HG03280 (cell line): Measurements from ENCODE around the gene SLC25A41.
"Not testable (repeated sequence)": the region's sequence is repeated elsewhere in the genome, so short reads cannot be mapped to it uniquely, and the experiment has no call there.

ENCODE experiments used
- ATAC-seq: cut with Tn5 transposase; IDR thresholded peaks from one replicate; pipeline ENCODE4 v1.9.1; 2021; ENCODE audit warnings: mild to moderate bottlenecking, moderate library complexity; ENCODE audit not compliant: unreplicated experiment

Gene SLC25A41

DNA sequence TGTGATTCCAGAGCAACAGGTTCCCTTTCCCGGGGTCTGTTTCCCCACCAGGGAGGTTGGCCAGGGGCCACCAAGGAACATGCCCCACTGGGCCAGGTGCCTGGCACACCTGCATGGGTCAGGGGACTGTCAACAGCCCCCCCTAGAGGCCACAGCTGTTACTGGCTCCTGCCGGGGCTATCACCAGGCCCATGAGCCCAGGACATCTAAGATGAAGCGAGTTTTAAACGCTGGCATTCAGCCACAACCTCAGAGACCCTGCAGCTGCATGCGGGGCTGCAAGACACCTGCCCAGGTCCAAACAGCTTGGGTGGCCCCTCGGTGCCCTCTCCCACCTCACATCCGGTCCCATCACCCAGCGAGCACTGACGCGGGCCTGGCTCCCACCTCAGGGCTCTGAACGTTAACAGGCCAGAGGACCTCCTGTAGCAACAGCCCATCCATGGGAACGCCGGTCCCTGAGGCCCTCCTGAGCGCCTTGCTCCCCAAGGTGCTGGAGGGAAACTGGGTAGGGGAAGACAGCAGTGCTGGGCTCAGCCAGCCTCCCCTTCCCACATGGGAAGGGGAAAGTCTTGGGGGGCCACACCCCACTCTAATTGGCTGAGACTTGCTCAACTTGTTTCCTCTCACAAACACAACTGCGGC lies 21.0 kb downstream of the SLC25A41 start:
- no peak for ATAC-seq

DNA sequence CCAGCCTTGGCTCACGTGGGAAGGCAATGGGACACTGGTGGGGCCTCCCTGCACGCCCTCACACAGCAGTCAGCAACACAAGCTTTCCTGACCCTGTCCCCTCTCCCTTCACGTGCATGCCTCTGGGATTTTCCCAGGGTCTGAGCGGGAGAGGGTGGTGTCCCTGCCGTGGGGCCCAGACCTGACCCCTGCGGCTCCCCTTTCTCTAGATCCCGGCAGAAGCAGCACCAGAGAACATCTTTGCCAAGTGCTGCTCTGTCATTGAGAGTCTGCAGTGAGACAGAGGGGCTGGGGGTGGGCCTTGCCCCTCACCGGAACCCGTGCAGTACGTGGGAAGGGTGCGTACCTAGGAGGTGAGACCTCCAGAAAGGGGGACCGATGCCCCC lies 21.5 kb downstream of the SLC25A41 start:
- ATAC-seq, result no peak

DNA sequence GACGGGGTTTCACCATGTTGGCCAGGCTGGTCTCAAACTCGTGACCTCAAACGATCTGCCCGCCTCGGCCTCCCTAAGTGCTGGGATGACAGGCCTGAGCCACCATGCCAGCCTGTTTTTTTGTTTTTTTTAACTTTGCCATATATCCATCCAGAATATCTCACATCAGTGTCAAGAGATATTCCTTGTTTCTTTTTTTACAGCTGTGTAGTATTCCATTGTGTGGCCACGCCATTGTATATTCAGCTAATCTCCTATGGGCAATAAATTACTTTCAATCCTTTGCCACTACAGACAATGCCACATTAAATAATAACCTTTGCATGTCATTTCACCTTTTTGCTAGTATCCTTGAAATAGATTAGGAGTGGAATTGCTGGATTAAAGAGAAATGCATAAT lies 24.2 kb downstream of the SLC25A41 start:
- no peak for ATAC-seq

DNA sequence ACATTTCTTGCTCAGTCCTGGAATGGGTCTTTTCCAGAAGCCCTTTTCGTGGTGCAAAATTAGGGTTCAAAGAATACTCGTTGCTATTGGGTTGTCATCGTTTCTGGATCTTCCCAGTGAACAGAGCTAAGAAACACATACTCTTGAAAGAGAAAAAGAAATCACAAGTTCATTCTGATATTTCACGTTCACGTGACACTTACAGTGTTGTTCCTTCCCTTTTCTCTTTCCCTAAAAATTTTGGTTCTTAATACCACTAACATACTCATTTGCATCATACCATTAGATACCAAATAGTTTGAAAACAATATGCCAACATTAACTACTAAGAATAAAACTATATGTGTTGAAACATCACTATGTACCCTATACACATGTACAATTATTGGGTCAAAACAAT lies 27.2 kb downstream of the SLC25A41 start:
- ATAC-seq, result no peak

DNA sequence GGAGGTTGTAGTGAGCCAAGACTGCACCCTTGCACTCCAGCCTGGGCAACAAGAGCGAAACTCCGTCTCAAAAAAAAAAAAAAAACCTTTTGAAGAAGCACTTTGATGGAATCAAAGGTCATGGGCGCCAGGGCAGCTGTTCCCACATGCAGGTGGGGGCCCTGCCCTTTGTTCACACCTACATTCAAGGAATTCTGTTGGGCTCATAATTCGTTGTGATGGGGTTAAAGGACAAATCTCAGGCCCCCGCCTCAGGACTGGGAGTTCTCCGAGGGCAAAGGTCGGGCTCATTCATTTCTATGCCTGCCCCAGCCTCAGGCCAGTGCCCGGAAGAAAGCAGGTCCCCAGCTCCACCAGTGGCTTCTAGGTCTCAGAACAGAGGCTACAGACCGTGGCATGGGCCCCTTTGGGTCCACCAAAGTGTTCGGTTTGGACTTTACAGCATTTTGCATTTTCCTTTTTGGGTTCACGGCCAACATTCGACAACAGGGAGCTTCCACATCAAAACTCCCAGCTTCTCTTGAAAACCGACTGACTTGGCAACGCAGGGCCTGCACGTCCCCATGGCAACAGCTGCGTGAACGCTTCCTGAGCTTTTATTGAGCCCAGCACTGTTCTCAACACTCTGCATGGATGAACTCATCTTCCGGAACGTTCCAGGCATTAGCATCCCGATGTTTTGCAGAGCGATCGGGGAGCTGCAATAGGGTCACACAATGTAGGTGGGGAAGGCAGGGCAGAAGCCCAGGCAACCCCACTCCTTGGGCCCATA lies 30.5 kb downstream of the SLC25A41 start:
- ATAC-seq, result no peak

DNA sequence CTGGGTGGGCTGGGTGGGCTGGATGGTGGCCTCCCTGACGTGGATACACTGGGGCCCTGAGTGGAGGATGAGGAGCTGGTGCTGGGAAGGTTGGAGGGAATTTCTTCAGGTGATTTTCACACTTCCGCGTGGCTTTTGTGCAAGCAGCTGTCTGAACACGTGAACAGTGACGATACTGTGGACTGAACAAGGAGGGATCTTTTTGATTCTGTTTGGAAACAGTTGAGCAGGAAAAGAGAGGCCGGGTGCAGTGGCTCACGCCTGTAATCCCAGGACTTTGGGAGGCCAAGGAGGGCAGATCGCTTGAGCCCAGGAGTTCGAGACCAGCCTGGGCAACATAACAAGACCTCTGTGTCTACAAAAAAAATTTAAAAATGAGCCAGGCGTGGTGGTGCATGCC lies 31.5 kb downstream of the SLC25A41 start:
- ATAC-seq, result no peak

DNA sequence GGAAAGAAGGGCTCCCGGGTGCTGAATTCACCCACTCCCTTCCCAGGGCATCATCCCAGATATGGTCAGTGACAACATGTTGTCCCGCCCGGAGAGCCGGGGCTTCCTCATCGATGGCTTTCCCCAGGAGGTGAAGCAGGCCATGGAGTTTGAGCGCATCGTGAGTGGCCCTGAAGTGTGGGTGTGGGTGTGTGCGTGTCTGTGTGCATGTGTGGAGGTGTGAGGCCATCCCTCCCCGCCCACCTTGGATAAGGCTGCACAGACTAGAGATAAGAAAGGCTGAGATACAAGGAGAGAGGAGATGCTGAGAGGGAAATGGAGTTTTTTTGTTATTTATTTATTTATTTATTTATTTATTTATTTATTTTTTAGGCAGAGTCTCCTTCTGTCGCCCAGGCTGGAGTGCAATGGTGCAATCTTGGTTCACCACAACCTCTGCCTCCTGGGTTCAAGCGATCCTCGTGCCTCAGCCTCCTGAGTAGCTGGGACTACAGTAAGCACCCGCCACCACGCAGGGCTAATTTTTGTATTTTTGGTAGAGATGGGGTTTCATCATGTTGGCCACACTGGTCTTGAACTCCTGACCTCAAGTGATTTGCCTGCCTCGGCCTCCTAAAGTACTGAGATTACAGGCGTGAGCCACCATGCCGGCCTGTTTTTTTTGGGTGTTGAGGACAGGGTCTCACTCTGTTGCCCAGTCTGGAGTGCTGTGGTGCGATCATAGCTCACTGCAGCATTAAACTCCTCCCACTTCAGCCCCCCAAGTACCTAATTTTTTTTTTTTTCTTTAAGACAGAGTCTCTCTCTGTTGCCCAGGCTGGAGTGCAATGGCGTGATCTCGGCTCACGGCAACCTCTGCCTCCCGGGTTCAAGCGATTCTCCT lies 33.3 kb downstream of the SLC25A41 start:
- not testable (repeated sequence) for ATAC-seq

DNA sequence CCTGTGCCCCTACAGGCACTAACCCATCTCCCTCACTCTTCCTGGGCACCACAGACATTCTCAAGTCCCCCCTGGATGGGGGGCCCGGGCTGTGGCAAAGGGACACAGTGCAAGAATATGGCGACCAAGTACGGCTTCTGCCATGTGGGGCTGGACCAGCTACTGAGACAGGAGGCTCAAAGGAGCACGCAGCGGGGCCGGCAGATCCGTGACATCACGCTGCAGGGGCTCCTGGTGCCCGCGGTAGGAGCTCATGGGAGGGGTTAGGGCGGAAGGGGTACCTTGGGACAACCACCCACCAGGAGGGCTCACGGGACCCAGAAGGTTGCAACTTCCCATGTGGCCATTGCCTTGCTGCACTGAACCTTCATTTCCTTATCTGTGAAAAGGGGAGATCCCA lies 37.3 kb downstream of the SLC25A41 start:
- no peak for ATAC-seq

DNA sequence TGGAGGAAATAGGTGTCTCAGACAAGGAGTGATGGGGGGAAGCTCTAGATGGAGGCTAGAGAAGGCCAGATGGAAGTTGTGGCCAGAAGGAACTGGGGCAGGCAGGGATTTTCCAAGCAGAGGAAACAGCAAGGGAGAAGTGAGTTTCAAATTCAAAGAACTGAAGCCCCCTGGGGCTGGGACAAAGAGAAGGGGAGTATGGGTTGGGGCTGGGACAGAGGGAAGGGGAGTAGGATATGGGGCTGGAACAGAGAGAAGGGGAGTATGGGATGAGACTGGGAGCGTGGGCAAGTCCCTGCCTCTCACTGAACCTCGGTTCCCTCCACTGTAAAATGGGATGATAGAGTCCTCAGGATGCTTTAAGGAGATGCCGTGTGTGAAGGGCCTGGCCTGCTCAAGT lies 38.7 kb downstream of the SLC25A41 start:
- ATAC-seq, result no peak

DNA sequence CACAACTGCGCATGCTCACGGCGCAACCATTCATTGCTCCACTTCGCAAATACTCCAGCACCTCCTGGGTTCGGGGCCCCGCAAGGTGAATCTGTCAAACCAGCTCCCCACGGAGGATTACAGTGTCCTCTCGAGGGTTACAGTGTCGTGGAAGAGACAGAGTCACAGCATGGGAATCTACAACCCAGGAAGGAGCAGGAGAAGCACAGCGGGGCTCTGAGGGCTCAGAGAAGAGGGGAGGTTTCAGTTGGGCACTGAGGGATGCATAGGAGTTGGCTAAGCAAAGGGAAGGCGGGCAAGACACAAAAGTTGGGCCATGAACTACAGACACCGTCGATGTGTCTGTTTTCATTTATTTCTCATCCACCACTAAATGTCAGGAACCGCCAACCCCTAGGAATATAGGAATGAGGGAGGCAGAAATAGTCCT lies 39.6 kb downstream of the SLC25A41 start:
- ATAC-seq, result no peak

DNA sequence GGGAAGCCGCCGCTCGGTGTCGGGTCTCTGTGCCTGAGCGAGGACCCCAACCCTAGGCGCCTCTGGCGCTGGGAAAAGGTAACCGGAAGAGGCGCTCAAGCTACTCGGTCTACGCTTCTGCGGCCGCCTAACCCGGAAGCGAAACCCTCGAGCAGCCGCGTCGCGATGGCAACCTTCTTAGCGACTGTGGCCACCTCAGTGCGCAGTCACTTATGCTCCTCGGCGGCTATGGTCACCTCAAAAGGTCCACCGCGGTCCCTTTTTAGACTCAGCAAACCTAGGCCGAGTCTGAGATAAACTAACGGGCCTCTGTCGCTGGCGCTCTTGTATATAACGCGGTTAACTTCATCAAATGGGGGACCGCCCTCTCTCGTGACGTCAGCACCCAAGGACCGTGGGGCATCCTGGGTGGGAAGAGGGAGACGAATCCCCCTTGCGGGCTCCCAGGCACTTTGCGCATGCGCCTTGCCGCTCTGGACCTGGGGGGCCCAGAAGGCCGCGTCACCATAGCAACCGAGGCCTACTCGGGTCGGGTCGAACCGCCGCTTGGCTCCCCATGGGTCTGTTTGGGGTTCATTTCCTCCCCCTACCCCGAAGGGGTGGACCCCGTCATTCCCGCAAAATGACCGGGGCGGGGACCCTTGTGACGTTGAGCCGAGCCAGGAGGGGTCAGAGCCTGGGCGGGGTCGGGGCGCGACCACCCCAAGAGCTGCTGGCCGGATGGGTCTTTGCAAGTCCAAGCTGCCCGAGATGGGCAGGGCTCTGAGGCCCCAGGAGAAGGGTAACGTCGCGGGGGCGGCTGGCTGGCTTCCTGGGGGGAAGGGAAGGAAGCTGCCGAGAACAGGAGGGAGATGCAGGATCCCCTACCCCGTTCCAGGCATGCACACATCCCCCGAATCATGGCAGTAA lies 40.2 kb downstream of the SLC25A41 start, which contains the start of gene GTF2F1:
Gene GTF2F1, minus strand, starts transcription at position 91 of the 909 bp plus-strand sequence. CDS start 169 bp downstream, outside the sequence.
- ATAC-seq, result peak; percentile 86

DNA sequence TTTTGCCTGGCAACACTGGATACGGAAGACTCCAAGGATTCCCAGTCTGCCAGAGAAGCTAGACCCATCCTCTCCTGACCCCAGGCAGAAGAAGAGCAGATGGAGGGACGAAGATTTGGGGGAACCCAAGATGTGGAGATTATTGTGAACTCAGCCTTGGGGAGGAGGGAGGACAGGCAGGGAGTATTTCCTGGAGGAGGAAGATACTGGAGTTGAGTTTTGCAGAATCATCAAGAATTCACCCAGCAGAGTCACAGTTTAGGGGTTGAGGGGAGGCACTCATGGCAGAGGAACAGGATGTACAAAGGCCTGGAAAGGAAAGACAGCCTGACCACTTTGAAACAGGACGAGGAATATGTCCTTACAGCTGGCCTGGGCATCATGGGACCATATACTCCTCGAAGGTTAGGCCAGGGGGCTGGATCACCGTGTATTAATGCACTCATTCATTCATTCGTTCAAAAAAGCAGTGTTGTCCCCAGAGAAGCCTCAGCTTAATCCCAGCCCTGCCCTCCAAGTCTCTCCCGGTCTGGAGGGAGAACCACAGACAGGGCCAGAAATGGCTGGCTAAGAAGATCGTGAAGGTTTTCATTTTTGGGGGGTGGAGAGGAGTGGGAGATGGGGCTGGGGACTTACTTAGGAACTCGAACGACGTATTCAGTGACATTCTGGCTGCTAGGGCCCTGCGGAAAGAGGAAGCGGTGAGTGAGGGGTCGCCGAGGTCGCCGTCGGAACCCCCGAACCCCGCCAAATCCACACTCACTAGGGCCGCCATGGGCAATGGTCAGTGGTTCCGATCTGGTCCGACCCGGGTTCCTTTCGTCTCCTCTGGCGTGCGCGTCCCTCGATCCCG lies 41.1 kb downstream of the SLC25A41 start:
- ATAC-seq, result peak; percentile 3

DNA sequence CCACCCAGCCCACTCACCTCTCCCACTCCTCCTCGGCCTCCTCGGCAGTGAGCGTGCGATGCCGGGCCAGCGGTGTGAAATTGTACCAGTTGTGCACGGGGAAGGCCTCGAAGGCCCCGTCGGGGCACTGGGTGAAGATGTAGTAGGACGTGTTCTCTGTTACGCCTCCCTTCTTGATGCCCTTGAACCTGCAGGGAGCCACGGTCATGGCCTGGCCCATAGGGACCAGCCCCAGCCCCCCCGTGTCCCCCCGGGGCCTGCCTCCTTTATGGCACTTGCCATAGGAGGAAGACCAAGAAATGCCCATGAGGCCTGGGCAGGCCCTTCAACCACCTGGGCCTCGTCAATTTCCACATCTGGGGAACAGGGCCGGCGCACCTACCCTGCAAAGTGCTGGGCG lies 46.2 kb downstream of the SLC25A41 start:
- ATAC-seq, result no peak

DNA sequence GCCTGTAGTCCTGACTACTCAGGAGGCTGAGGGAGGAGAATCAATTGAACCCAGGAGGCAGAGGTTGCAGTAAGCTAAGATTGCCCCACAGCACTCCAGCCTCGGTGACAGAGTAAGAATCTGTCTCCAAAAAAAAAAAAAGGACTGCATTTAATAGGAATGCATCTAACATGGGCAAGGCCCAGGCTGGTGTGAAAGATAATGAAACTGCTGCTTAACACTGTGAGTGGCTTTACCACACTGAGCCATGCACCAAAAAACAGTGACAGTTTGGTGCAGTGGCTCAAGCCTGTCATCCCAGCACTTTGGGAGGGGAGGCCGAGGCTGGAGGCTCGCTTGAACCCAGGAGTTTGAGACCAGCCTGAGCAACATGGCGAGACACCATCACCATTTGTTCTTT lies 49.2 kb downstream of the SLC25A41 start:
- no peak for ATAC-seq

DNA sequence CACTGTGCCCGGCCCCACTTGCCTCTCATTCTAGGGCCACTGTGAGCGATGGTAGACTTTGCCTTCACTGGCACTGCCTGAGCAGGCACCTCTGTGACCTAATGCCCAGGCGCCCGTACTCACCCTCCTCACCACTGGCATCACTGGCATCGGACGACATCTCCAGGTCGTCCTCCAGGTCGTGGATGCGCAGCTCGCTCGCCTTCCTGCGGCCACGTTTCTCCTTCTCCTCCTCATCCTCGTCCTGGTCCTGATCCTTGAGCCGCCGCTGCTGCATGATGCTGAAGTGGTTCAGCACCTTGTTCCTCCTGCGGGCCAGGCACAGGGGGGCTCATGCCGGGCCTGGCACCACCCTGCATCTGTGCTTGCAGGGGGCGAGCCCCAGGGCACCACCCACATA lies 50.4 kb downstream of the SLC25A41 start:
- ATAC-seq, result no peak

DNA sequence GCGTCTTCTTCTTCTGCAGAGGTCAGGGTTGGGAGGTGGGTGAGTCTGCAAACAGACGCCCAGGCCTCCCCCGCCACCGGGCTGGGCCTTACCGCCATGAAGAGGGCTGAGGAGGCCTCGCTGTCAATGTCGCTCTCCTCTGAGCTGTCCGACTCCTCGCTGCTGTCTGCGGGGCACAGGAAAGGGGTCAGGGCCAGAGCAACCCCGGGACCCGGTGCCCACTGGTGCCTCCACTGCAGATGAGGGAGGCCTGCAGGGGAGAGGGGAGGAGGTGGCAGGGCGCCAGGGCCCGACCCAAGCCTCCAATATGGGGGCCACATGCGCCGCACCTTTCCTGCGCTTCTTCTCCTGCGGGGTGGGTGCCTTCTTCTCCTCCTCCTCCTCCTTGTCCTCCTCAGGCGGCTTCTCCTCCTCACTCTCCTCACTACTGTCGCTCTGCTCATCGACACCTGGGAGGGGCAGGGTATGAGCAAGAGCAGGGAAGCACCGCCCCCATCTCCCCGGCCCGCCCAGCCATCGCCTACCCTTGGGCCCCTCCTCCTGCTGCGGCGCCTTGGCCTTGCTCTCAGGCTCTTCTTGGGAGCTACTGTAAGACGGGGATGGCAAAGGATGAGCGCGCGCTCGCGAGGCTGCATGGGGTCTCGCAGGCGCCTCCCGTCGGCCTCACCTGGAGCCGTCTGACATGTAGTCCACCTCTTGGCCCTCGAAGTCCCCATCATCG lies 52.4 kb downstream of the SLC25A41 start:
- ATAC-seq, result no peak

DNA sequence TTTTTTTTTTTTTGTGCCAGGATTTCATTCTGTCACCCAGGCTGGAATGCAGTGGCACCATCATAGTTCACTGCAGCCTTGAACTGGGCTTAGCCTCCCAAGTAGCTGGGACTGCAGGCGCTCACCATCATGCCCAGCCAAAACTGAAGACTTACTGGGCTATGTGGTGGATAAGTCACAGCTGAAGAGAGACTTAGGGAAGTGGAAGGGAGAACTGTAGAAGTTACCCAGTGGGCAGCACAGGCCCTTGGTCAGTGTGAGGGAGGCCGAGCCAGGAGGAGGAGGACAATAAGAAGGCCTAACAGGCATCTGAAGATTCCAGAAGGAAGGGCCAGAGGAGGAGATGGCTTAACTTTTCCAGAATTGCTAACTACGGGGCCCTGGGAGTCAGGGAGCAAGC lies 53.8 kb downstream of the SLC25A41 start:
- ATAC-seq, result no peak

DNA sequence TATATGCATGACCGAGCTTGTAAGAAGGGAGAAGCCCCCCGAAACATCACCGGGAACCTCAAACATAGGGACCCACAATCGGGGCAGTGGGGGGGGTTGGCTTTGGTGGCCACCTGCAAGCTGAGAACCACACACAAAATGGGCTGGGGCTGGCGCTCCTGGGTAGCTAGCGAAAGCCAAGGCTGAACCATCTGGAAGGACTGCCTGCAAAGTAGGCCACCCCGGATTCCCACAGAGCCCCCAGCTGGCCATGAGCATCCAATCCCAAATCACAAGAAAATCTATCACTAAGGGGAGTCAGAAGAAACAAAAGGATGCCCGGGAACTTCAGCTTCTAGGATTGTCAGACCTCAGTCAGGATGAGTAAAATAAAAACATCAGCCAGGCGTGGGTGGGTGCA lies 55.1 kb downstream of the SLC25A41 start:
- no peak for ATAC-seq

DNA sequence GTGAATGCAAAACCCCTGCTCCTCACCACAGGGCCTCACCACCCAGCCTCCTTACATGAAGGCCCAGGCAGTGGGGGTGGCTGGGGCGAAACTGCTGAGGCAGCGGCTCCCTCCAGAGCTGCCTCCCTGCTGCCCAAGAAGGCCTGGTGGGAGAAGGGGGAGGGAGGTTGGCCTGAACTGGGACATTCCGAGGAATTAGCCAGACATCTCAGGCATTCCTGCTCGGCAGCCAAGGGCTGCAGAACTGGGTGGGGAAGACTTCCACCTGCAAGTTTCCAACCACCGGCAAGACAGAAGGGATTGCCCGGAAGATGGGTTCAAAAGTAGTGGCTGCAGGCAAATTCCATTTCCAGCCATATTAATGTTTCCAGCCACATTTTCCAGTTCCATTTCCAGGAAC lies 55.5 kb downstream of the SLC25A41 start:
- no peak for ATAC-seq
